IMR-90 (cell line): Measurements from ENCODE around the gene GRID1. TPM values are rescaled to one million over a fixed set of nuclear protein-coding genes. Genes with fewer than 3 reads are reported as not detected.
A peak's percentile ranks its signal among the peaks of the same experiment; 100 is the strongest.

Experiments used
- ATAC-seq: fragments of 200-7000 bp; cut with Tn5 transposase; 2 replicates; pipeline ENCODE4 v1.9.1; 2020; ENCODE audit warnings: low read depth, mild to moderate bottlenecking, moderate library complexity
- BruUV-seq: library from RNA; stranded (reverse); fragments of 400-500 nt; replicated peaks from 2 replicates; lab custom pipeline; 2021; lab: Mats Ljungman, UMichigan
- CTCF ChIA-PET: fragments of 300-600 bp; formaldehyde crosslinking; extraction: SDS; loops from one replicate; lab custom pipeline; 2021; ENCODE audit warnings: antibody characterized with exemption; lab: Yijun Ruan, JAX
- POLR2A ChIA-PET: fragments of 300-600 bp; sonication (Branson Sonifier 250); formaldehyde crosslinking; loops from one replicate; lab custom pipeline; 2022; ENCODE audit warnings: antibody characterized with exemption; ENCODE audit not compliant: unreplicated experiment; lab: Charles Lee
- DNase-seq: peaks from one replicate; pipeline ENCODE4 v3.0.0; 2013
- H2AFZ ChIP-seq: replicated peaks from 2 replicates; pipeline ENCODE3; 2013; ENCODE audit warnings: low read length, mild to moderate bottlenecking; ENCODE audit not compliant: poor library complexity
- H2AK5ac ChIP-seq: 2 replicates; pipeline ENCODE4 v1.6.1; 2013; ENCODE audit warnings: low read depth, low read length, inconsistent platforms
- H2AK9ac ChIP-seq: replicated peaks from 2 replicates; pipeline ENCODE3; 2013; ENCODE audit warnings: mild to moderate bottlenecking, low read depth, low read length, moderate library complexity; ENCODE audit not compliant: poor library complexity
- H2BK120ac ChIP-seq: 2 replicates; pipeline ENCODE4 v1.6.1; 2013; ENCODE audit warnings: low read depth, low read length, inconsistent platforms
- H2BK15ac ChIP-seq: 3 replicates; pipeline ENCODE4 v1.6.1; 2013; ENCODE audit warnings: low read depth, low read length, inconsistent platforms
- H2BK20ac ChIP-seq: 2 replicates; pipeline ENCODE4 v1.6.1; 2013; ENCODE audit warnings: low read depth, mild to moderate bottlenecking, inconsistent platforms, low read length, moderate library complexity
- H2BK5ac ChIP-seq: 2 replicates; pipeline ENCODE4 v1.6.1; 2013; ENCODE audit warnings: mild to moderate bottlenecking, low read depth, low read length, inconsistent platforms; ENCODE audit not compliant: poor library complexity, severe bottlenecking
- H3K14ac ChIP-seq: replicated peaks from 2 replicates; pipeline ENCODE4 v1.6.1; 2013; ENCODE audit warnings: low read depth, low read length, inconsistent platforms
- H3K18ac ChIP-seq: 2 replicates; pipeline ENCODE4 v1.6.1; 2013; ENCODE audit warnings: low read depth, low read length, control low read depth
- H3K23ac ChIP-seq: 2 replicates; pipeline ENCODE4 v1.6.1; 2013; ENCODE audit warnings: low read depth, low read length, inconsistent platforms
- H3K27ac ChIP-seq: 2 replicates; pipeline ENCODE4 v1.5.1; 2013; ENCODE audit warnings: mild to moderate bottlenecking, control low read depth, low read length; ENCODE audit not compliant: insufficient read depth
- H3K27me3 ChIP-seq: 2 replicates; pipeline ENCODE4 v1.6.1; 2013; ENCODE audit warnings: low read length; ENCODE audit not compliant: control insufficient read depth, insufficient read depth
- H3K36me3 ChIP-seq: 2 replicates; pipeline ENCODE4 v1.6.1; 2013; ENCODE audit warnings: low read length, mixed read lengths; ENCODE audit not compliant: control insufficient read depth, insufficient read depth
- H3K4ac ChIP-seq: 2 replicates; pipeline ENCODE4 v1.6.1; 2013; ENCODE audit warnings: low read depth, low read length, inconsistent platforms
- H3K4me1 ChIP-seq: 2 replicates; pipeline ENCODE4 v1.6.1; 2013; ENCODE audit warnings: low read length, mixed read lengths; ENCODE audit not compliant: control insufficient read depth, insufficient read depth
- H3K4me2 ChIP-seq: 2 replicates; pipeline ENCODE4 v1.6.1; 2013; ENCODE audit warnings: low read depth, mild to moderate bottlenecking, control low read depth, low read length, moderate library complexity
- H3K4me3 ChIP-seq: 2 replicates; pipeline ENCODE4 v1.5.1; 2013; ENCODE audit warnings: low read depth, mild to moderate bottlenecking, control low read depth, low read length, moderate library complexity; ENCODE audit not compliant: insufficient read depth
- H3K56ac ChIP-seq: 2 replicates; pipeline ENCODE4 v1.6.1; 2013; ENCODE audit warnings: low read length, inconsistent platforms; ENCODE audit not compliant: insufficient read depth; ENCODE audit errors: extremely low read depth
- H3K79me1 ChIP-seq, 2 experiments: 2 replicates each; pipeline ENCODE4 v1.6.1; 2013; ENCODE audit warnings: low read length in 2 of 2, inconsistent platforms in 1 of 2, low read depth in 1 of 2
- H3K9ac ChIP-seq: 2 replicates; pipeline ENCODE4 v1.6.1; 2013; ENCODE audit warnings: low read depth, low read length, control low read depth
- H3K9me1 ChIP-seq: 2 replicates; pipeline ENCODE4 v1.6.1; 2013; ENCODE audit warnings: low read length, inconsistent platforms; ENCODE audit not compliant: insufficient read depth
- H3K9me3 ChIP-seq: 2 replicates; pipeline ENCODE4 v1.6.1; 2013; ENCODE audit warnings: low read length; ENCODE audit not compliant: control insufficient read depth, insufficient read depth
- H4K20me1 ChIP-seq: 2 replicates; pipeline ENCODE4 v1.6.1; 2013; ENCODE audit warnings: low read length, inconsistent platforms; ENCODE audit not compliant: insufficient read depth
- H4K5ac ChIP-seq: 2 replicates; pipeline ENCODE4 v1.6.1; 2013; ENCODE audit warnings: mild to moderate bottlenecking, low read depth, low read length, control low read depth
- H4K8ac ChIP-seq, 2 experiments: 2 replicates each; pipeline ENCODE4 v1.6.1; 2013; ENCODE audit warnings: low read depth in 2 of 2, low read length in 2 of 2, control low read depth in 1 of 2, inconsistent platforms in 1 of 2
- H4K91ac ChIP-seq: 2 replicates; pipeline ENCODE4 v1.6.1; 2013; ENCODE audit warnings: low read depth, low read length, inconsistent platforms; ENCODE audit not compliant: insufficient read depth
- MAFK ChIP-seq: IDR thresholded peaks from 2 replicates; pipeline ENCODE4 v1.6.1; 2012; ENCODE audit warnings: low read depth, low read length, improper control_type of control experiment
- NFE2L2 ChIP-seq: fragments of 150-350 bp; IDR thresholded peaks from 2 replicates; pipeline ENCODE4 v1.6.1; 2016; ENCODE audit warnings: low read depth, mild to moderate bottlenecking, low read length
- WGBS, 2 experiments: methylation state at CpG; one replicate each; pipeline versions ENCODE4 v1.1.5 to v1.1.7; 2013; ENCODE audit warnings: missing lambda C conversion rate in 2 of 2; ENCODE audit not compliant: insufficient read length in 1 of 2; ENCODE audit errors: extremely low coverage in 2 of 2; 5-methylcytosine and 5-hydroxymethylcytosine counted together
- dilution Hi-C: fragments of 300-500 bp; cut with HindIII; formaldehyde crosslinking; loops from one replicate; pipeline ENCODE4 v1.14.3; 2018; ENCODE audit warnings: low sequenced_read_pairs; ENCODE audit not compliant: unreplicated experiment
- in situ Hi-C: fragments of 300-500 bp; cut with MboI; formaldehyde crosslinking; loops from 3 replicates; pipeline ENCODE4 v1.14.3; 2019; ENCODE audit warnings: low sequenced_read_pairs, inconsistent platforms, mixed read lengths
- intact Hi-C: fragments of 100-400 bp; cut with micrococcal nuclease; formaldehyde crosslinking; loops from 2 replicates; pipeline ENCODE4 v1.10.0; 2022
- polyA plus RNA-seq, 3 experiments: library from polyadenylated mRNA; depleted of rRNA; stranded (reverse); fragments of >200 nt; gene quantifications; 2 replicates each; pipeline ENCODE4 v1.2.3, GENCODE V29; 2012; ENCODE audit warnings: low replicate concordance in 1 of 3
- total RNA-seq: library from RNA; depleted of rRNA; stranded (reverse); fragments of >200 nt; gene quantifications from 2 replicates; pipeline ENCODE4 v1.2.3, GENCODE V29; 2012
- TF ChIP-seq, protein P1 (sequence below): fragments of 150-350 bp; IDR thresholded peaks from 2 replicates; pipeline ENCODE4 v1.6.1; 2017; ENCODE audit warnings: mild to moderate bottlenecking, antibody characterized with exemption, low read length, low read depth
- TF ChIP-seq, protein P2 (sequence below): conservative IDR thresholded peaks from 2 replicates; pipeline ENCODE4 v1.5.1; 2012; ENCODE audit warnings: mild to moderate bottlenecking, low read depth, low read length, improper control_type of control experiment

GRID1 gene
- total and polyA plus RNA-seq, 2 of the 4 experiments (the other 2 are of a cell fraction): not detected

GRCh38 chr10:86359954-86360353 lies 6.6 kb downstream of the GRID1 start:
- no peak overlapping the region for H2BK15ac ChIP-seq
- H4K8ac ChIP-seq: no peak overlapping the region
- intact Hi-C loops: no loop called here
- no peak overlapping the region for H3K14ac ChIP-seq
- TF ChIP-seq, protein P1, sequence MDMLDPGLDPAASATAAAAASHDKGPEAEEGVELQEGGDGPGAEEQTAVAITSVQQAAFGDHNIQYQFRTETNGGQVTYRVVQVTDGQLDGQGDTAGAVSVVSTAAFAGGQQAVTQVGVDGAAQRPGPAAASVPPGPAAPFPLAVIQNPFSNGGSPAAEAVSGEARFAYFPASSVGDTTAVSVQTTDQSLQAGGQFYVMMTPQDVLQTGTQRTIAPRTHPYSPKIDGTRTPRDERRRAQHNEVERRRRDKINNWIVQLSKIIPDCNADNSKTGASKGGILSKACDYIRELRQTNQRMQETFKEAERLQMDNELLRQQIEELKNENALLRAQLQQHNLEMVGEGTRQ: no peak
- TF ChIP-seq MAFK (peak; percentile 56), NFE2L2 (no peak)
- TF ChIP-seq, protein P2, sequence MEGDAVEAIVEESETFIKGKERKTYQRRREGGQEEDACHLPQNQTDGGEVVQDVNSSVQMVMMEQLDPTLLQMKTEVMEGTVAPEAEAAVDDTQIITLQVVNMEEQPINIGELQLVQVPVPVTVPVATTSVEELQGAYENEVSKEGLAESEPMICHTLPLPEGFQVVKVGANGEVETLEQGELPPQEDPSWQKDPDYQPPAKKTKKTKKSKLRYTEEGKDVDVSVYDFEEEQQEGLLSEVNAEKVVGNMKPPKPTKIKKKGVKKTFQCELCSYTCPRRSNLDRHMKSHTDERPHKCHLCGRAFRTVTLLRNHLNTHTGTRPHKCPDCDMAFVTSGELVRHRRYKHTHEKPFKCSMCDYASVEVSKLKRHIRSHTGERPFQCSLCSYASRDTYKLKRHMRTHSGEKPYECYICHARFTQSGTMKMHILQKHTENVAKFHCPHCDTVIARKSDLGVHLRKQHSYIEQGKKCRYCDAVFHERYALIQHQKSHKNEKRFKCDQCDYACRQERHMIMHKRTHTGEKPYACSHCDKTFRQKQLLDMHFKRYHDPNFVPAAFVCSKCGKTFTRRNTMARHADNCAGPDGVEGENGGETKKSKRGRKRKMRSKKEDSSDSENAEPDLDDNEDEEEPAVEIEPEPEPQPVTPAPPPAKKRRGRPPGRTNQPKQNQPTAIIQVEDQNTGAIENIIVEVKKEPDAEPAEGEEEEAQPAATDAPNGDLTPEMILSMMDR: no peak
- DNase-seq (no peak), ATAC-seq (no peak)
- H2AFZ ChIP-seq: no peak overlapping the region
- H3K9me1 ChIP-seq: no peaks in the 10 kb centered on the region
- dilution Hi-C loops: no loop called here
- no peak overlapping the region for H2AK9ac ChIP-seq
- ChIA-PET CTCF (no interaction called here), POLR2A (interaction anchor here (0.5 kb wide), 1 partner anchor 745 kb away, joined by 3 read pairs; no protein-coding TSS in a partner anchor)
- no peak overlapping the region for H4K91ac ChIP-seq
- no peak overlapping the region for H2BK120ac ChIP-seq
- H3K4me1 ChIP-seq: no peaks in the 10 kb centered on the region; the same call in 1 of the 2 replicates
- H4K5ac ChIP-seq: no peak overlapping the region
- no peak overlapping the region for H2AK5ac ChIP-seq
- peaks cover 54% of the 10 kb centered on the region for H3K27me3 ChIP-seq
- H3K36me3 ChIP-seq: no peaks in the 10 kb centered on the region
- no peaks in the 10 kb centered on the region for H3K79me1 ChIP-seq
- no peak overlapping the region for H3K27ac ChIP-seq
- no peak overlapping the region for H3K4me2 ChIP-seq
- H2BK5ac ChIP-seq: no peak overlapping the region
- H3K9ac ChIP-seq: no peak overlapping the region
- in situ Hi-C loops: no loop called here
- no peak overlapping the region for H3K4me3 ChIP-seq
- H2BK20ac ChIP-seq: no peak overlapping the region
- BruUV-seq: no TSS peak
- no peak overlapping the region for H3K4ac ChIP-seq
- H3K9me3 ChIP-seq: no peaks in the 10 kb centered on the region; the same call in 1 of the 2 replicates
- no peak overlapping the region for H3K23ac ChIP-seq
- WGBS, 2 experiments: no CpG with 5 or more reads among the region's 1 CpG
- H3K18ac ChIP-seq: no peak overlapping the region
- no peaks in the 10 kb centered on the region; the same call in 1 of the 2 replicates for H4K20me1 ChIP-seq
- no peak overlapping the region for H3K56ac ChIP-seq
